HCT116 (cell line): Measurements from ENCODE around the gene CD3E. TPM values are rescaled to one million over a fixed set of nuclear protein-coding genes. Genes with fewer than 3 reads are reported as not detected.

ENCODE experiments used
- ATAC-seq: fragments of 200-7000 bp; cut with Tn5 transposase; 2 replicates; pipeline ENCODE4 v1.9.1; 2020; ENCODE audit warnings: mild to moderate bottlenecking, moderate library complexity
- BruUV-seq: library from RNA; stranded (reverse); fragments of 400-500 nt; replicated peaks from 2 replicates; lab custom pipeline; 2021; lab: Mats Ljungman, UMichigan
- CTCF ChIA-PET: fragments of 300-600 bp; sonication (Branson Sonifier 250); formaldehyde crosslinking; loops from one replicate; lab custom pipeline; 2021; ENCODE audit warnings: antibody characterized with exemption; lab: Charles Lee
- POLR2A ChIA-PET: fragments of 300-600, 350-600 bp; sonication (Branson Sonifier 250); formaldehyde crosslinking; loops from one replicate; lab custom pipeline; 2021; ENCODE audit warnings: antibody characterized with exemption; lab: Charles Lee
- RAD21 ChIA-PET, 2 experiments: fragments of 300-600 bp; sonication (Branson Sonifier 250); formaldehyde crosslinking; loops; one replicate each; lab custom pipeline; 2023; ENCODE audit warnings: low total read pairs in 2 of 2; ENCODE audit not compliant: uncharacterized antibody in 2 of 2, unreplicated experiment in 2 of 2, low non-redundant PET in 1 of 2; lab: Charles Lee
- DNase-seq: peaks from one replicate; pipeline ENCODE4 v3.0.0-alpha.2; 2010; ENCODE audit warnings: low read depth, low spot score
- H2AFZ ChIP-seq: fragments of 200-600 bp; shearing (Covaris generic), sonication (generic); 2 replicates; pipeline ENCODE4 v1.6.1; 2017; ENCODE audit warnings: low read depth, mixed run types, mixed read lengths, antibody characterized with exemption, low read length; ENCODE audit not compliant: poor library complexity, severe bottlenecking
- H3K27ac ChIP-seq: 2 replicates; pipeline ENCODE4 v1.5.1; 2012; ENCODE audit warnings: low read depth, low read length
- H3K27me3 ChIP-seq: fragments of 200-600 bp; sonication (generic); 2 replicates; pipeline ENCODE4 v1.6.1; 2016; ENCODE audit warnings: mixed run types, low read length, mixed read lengths; ENCODE audit not compliant: insufficient read depth
- H3K36me3 ChIP-seq, 2 experiments: fragments of 200-500 bp in 1 of 2; fragments of 200-600 bp in 1 of 2; sonication (Bioruptor generic) in 1 of 2; sonication (generic) in 1 of 2; 2 replicates each; pipeline versions ENCODE4 v1.5.1 to v1.6.1; 2014 to 2016; ENCODE audit warnings: low read length in 2 of 2, inconsistent platforms in 1 of 2, mixed read lengths in 1 of 2, mixed run types in 1 of 2; ENCODE audit not compliant: insufficient read depth in 2 of 2, control insufficient read depth in 1 of 2
- H3K4me1 ChIP-seq, 2 experiments: fragments of 200-600 bp in 1 of 2; sonication (generic) in 1 of 2; 2 replicates each; pipeline versions ENCODE4 v1.5.1 to v1.6.1; 2012 to 2017; ENCODE audit warnings: low read length in 2 of 2, inconsistent platforms in 1 of 2, mild to moderate bottlenecking in 1 of 2, mixed read lengths in 1 of 2, mixed run types in 1 of 2, moderate library complexity in 1 of 2; ENCODE audit not compliant: insufficient read depth in 2 of 2, control insufficient read depth in 1 of 2
- H3K4me2 ChIP-seq: fragments of 200-600 bp; sonication (generic); 2 replicates; pipeline ENCODE4 v1.6.1; 2017; ENCODE audit warnings: mixed run types, low read length, mixed read lengths
- H3K4me3 ChIP-seq, 2 experiments: fragments of 200-600 bp in 1 of 2; sonication (generic) in 1 of 2; replicated peaks in 1 of 2; 2 replicates each; pipeline ENCODE4 v1.5.1; 2011 to 2016; ENCODE audit warnings: low read length in 2 of 2, control low read depth in 1 of 2, low read depth in 1 of 2, mild to moderate bottlenecking in 1 of 2, mixed read lengths in 1 of 2, mixed run types in 1 of 2
- H3K79me2 ChIP-seq: fragments of 200-600 bp; sonication (generic); 2 replicates; pipeline ENCODE4 v1.6.1; 2017; ENCODE audit warnings: mild to moderate bottlenecking, mixed run types, low read length, moderate library complexity, mixed read lengths; ENCODE audit not compliant: insufficient read depth
- H3K9ac ChIP-seq: fragments of 200-600 bp; sonication (generic); 2 replicates; pipeline ENCODE4 v1.6.1; 2016; ENCODE audit warnings: low read length, mixed read lengths
- H3K9me2 ChIP-seq: fragments of 200-600 bp; sonication (generic), shearing (Covaris generic); 2 replicates; pipeline ENCODE4 v1.6.1; 2017; ENCODE audit warnings: mixed run types, mild to moderate bottlenecking, moderate library complexity; ENCODE audit not compliant: insufficient read depth
- H3K9me3 ChIP-seq, 2 experiments: fragments of 200-500 bp in 1 of 2; fragments of 200-600 bp in 1 of 2; sonication (Bioruptor generic) in 1 of 2; sonication (generic) in 1 of 2; 2 replicates each; pipeline ENCODE4 v1.6.1; 2014 to 2017; ENCODE audit warnings: low read length in 2 of 2, mixed read lengths in 2 of 2, inconsistent platforms in 1 of 2, low read depth in 1 of 2, mild to moderate bottlenecking in 1 of 2, mixed run types in 1 of 2, moderate library complexity in 1 of 2; ENCODE audit not compliant: control insufficient read depth in 1 of 2, insufficient read depth in 1 of 2
- H4K20me1 ChIP-seq: fragments of 200-600 bp; sonication (generic), shearing (Covaris generic); 2 replicates; pipeline ENCODE4 v1.6.1; 2017; ENCODE audit warnings: mixed run types, mild to moderate bottlenecking, moderate library complexity; ENCODE audit not compliant: insufficient read depth
- CBX3 ChIP-seq: IDR thresholded peaks from 2 replicates; pipeline ENCODE4 v1.6.1; 2012; ENCODE audit warnings: low read depth
- CEBPB ChIP-seq: IDR thresholded peaks from 2 replicates; pipeline ENCODE4 v1.6.1; 2012; ENCODE audit warnings: low read depth
- EGR1 ChIP-seq: IDR thresholded peaks from 2 replicates; pipeline ENCODE4 v1.6.1; 2012; ENCODE audit warnings: low read depth
- ELF1 ChIP-seq: IDR thresholded peaks from 2 replicates; pipeline ENCODE4 v1.6.1; 2012; ENCODE audit warnings: low read depth, borderline replicate concordance
- EZH2 ChIP-seq: fragments of 200-600 bp; sonication (generic); IDR thresholded peaks from 2 replicates; pipeline ENCODE4 v1.6.1; 2017; ENCODE audit warnings: antibody characterized with exemption, mixed run types
- EZH2phosphoT487 ChIP-seq: fragments of 200-600 bp; IDR thresholded peaks from 2 replicates; pipeline ENCODE4 v1.6.1; 2018; ENCODE audit warnings: antibody characterized with exemption, borderline replicate concordance
- FOSL1 ChIP-seq: IDR thresholded peaks from 2 replicates; pipeline ENCODE4 v1.6.1; 2012; ENCODE audit warnings: low read depth
- JUND ChIP-seq: IDR thresholded peaks from 2 replicates; pipeline ENCODE4 v1.6.1; 2012
- POLR2A ChIP-seq: IDR thresholded peaks from 2 replicates; pipeline ENCODE4 v1.7.0; 2011; ENCODE audit warnings: borderline replicate concordance; ENCODE audit not compliant: insufficient read depth, insufficient read length; ENCODE audit errors: extremely low read depth
- RAD21 ChIP-seq: IDR thresholded peaks from 2 replicates; pipeline ENCODE4 v1.6.1; 2012; ENCODE audit warnings: low read depth, mild to moderate bottlenecking
- SIN3A ChIP-seq: IDR thresholded peaks from 2 replicates; pipeline ENCODE4 v1.6.1; 2012; ENCODE audit warnings: low read depth
- SP1 ChIP-seq: IDR thresholded peaks from 2 replicates; pipeline ENCODE4 v1.6.1; 2012; ENCODE audit warnings: low read depth
- SRF ChIP-seq: IDR thresholded peaks from 2 replicates; pipeline ENCODE4 v1.6.1; 2012; ENCODE audit warnings: low read depth
- TCF7L2 ChIP-seq: IDR thresholded peaks from 2 replicates; pipeline ENCODE4 v1.7.0; 2011; ENCODE audit warnings: borderline replicate concordance, inconsistent platforms; ENCODE audit not compliant: insufficient read depth, insufficient read length; ENCODE audit errors: extremely low read depth
- YY1 ChIP-seq: IDR thresholded peaks from 2 replicates; pipeline ENCODE4 v1.6.1; 2011; ENCODE audit warnings: low read length, low read depth, moderate library complexity, mild to moderate bottlenecking; ENCODE audit not compliant: insufficient replicate concordance; ENCODE audit errors: extremely low read depth
- intact Hi-C: fragments of 100-400 bp; cut with micrococcal nuclease; formaldehyde crosslinking; loops from 2 replicates; pipeline ENCODE4 v1.10.0; 2022
- total RNA-seq: library from RNA; stranded (reverse); gene quantifications from one replicate; pipeline ENCODE4 v1.2.1, GENCODE V29; 2021; ENCODE audit not compliant: unreplicated experiment
- TF ChIP-seq, protein P1 (sequence below): IDR thresholded peaks from 2 replicates; pipeline ENCODE4 v1.6.1; 2012
- TF ChIP-seq, protein P2 (sequence below): IDR thresholded peaks from 2 replicates; pipeline ENCODE4 v1.6.1; 2012
- TF ChIP-seq, protein P3 (sequence below), 3 experiments: fragments of 200-600 bp in 1 of 3; sonication (generic) in 1 of 3; IDR thresholded peaks in 2 of 3; conservative IDR thresholded peaks in 1 of 3; 2 replicates each; pipeline ENCODE4 v1.5.1; 2012 to 2017; ENCODE audit warnings: low read depth in 2 of 3, low read length in 2 of 3, antibody characterized with exemption in 1 of 3, borderline replicate concordance in 1 of 3, control low read depth in 1 of 3, mild to moderate bottlenecking in 1 of 3, mixed read lengths in 1 of 3, mixed run types in 1 of 3, moderate library complexity in 1 of 3; ENCODE audit not compliant: insufficient read depth in 1 of 3
- TF ChIP-seq, protein P4 (sequence below): IDR thresholded peaks from 2 replicates; pipeline ENCODE4 v1.6.1; 2011; ENCODE audit warnings: mild to moderate bottlenecking, low read length, moderate library complexity; ENCODE audit not compliant: insufficient replicate concordance; ENCODE audit errors: extremely low read depth
- TF ChIP-seq, protein P5 (sequence below): IDR thresholded peaks from 2 replicates; pipeline ENCODE4 v1.6.1; 2012; ENCODE audit warnings: low read depth

Gene CD3E
- total RNA-seq, 1 experiment from 2014 or later = 0.79 TPM

DNA sequence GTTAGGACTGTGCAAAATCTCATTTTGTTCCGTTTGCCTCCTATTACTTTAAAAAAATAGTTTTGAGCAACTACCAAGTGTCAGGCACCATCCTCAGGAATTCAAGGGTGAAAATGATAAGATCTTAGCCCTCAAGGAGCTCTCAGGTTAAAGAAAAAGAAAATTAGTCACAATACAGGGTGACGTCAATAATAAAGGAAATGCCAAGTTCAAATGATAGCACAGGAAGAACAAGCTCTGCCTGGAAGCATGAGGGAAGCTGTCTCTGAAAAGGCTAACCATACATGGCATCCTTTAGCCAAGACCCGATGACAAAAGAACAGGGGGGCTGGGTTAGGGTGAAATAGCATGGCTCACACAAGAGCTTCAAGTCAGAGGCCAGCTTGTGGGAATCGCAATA is 29.4 kb upstream of the CD3E start:
- peaks cover 3 to 22% of the 10 kb centered on the region in 2 experiments; a peak in 3 of 4 replicates for H3K4me1 ChIP-seq

More for the DNA sequence above, 29.4 kb upstream of the CD3E start:
- no peaks in the 10 kb centered on the region for H4K20me1 ChIP-seq
- H3K79me2 ChIP-seq = no peaks in the 10 kb centered on the region
- no peak for ATAC-seq
- no peak overlapping the region for H2AFZ ChIP-seq
- TF ChIP-seq, protein P1, sequence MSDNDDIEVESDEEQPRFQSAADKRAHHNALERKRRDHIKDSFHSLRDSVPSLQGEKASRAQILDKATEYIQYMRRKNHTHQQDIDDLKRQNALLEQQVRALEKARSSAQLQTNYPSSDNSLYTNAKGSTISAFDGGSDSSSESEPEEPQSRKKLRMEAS = no peak
- TF ChIP-seq TCF7L2 = no peak
- no peak for TF ChIP-seq RAD21
- no peak for TF ChIP-seq POLR2A
- TF ChIP-seq FOSL1 = no peak
- TF ChIP-seq EZH2 = no peak
- no peak for TF ChIP-seq ELF1
- TF ChIP-seq, protein P2, sequence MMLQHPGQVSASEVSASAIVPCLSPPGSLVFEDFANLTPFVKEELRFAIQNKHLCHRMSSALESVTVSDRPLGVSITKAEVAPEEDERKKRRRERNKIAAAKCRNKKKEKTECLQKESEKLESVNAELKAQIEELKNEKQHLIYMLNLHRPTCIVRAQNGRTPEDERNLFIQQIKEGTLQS = no peak
- TF ChIP-seq EZH2phosphoT487 = no peak
- no peak for TF ChIP-seq SRF
- TF ChIP-seq SP1 = no peak
- TF ChIP-seq SIN3A = no peak
- TF ChIP-seq JUND = no peak
- TF ChIP-seq, protein P3, sequence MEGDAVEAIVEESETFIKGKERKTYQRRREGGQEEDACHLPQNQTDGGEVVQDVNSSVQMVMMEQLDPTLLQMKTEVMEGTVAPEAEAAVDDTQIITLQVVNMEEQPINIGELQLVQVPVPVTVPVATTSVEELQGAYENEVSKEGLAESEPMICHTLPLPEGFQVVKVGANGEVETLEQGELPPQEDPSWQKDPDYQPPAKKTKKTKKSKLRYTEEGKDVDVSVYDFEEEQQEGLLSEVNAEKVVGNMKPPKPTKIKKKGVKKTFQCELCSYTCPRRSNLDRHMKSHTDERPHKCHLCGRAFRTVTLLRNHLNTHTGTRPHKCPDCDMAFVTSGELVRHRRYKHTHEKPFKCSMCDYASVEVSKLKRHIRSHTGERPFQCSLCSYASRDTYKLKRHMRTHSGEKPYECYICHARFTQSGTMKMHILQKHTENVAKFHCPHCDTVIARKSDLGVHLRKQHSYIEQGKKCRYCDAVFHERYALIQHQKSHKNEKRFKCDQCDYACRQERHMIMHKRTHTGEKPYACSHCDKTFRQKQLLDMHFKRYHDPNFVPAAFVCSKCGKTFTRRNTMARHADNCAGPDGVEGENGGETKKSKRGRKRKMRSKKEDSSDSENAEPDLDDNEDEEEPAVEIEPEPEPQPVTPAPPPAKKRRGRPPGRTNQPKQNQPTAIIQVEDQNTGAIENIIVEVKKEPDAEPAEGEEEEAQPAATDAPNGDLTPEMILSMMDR (IDR thresholded peaks at IDR 0.05 in 2 of 3, conservative IDR thresholded peaks at IDR 0.05 in 1 of 3; ENCODE audit: borderline replicate concordance in 1 of 3, insufficient read depth in 1 of 3, low read depth in 2 of 3, low read length in 2 of 3) = no peak
- no peak for TF ChIP-seq EGR1
- TF ChIP-seq CEBPB = no peak
- TF ChIP-seq, protein P4, sequence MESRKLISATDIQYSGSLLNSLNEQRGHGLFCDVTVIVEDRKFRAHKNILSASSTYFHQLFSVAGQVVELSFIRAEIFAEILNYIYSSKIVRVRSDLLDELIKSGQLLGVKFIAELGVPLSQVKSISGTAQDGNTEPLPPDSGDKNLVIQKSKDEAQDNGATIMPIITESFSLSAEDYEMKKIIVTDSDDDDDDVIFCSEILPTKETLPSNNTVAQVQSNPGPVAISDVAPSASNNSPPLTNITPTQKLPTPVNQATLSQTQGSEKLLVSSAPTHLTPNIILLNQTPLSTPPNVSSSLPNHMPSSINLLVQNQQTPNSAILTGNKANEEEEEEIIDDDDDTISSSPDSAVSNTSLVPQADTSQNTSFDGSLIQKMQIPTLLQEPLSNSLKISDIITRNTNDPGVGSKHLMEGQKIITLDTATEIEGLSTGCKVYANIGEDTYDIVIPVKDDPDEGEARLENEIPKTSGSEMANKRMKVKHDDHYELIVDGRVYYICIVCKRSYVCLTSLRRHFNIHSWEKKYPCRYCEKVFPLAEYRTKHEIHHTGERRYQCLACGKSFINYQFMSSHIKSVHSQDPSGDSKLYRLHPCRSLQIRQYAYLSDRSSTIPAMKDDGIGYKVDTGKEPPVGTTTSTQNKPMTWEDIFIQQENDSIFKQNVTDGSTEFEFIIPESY = no peak
- TF ChIP-seq CBX3 = no peak
- no peak for TF ChIP-seq YY1
- TF ChIP-seq, protein P5, sequence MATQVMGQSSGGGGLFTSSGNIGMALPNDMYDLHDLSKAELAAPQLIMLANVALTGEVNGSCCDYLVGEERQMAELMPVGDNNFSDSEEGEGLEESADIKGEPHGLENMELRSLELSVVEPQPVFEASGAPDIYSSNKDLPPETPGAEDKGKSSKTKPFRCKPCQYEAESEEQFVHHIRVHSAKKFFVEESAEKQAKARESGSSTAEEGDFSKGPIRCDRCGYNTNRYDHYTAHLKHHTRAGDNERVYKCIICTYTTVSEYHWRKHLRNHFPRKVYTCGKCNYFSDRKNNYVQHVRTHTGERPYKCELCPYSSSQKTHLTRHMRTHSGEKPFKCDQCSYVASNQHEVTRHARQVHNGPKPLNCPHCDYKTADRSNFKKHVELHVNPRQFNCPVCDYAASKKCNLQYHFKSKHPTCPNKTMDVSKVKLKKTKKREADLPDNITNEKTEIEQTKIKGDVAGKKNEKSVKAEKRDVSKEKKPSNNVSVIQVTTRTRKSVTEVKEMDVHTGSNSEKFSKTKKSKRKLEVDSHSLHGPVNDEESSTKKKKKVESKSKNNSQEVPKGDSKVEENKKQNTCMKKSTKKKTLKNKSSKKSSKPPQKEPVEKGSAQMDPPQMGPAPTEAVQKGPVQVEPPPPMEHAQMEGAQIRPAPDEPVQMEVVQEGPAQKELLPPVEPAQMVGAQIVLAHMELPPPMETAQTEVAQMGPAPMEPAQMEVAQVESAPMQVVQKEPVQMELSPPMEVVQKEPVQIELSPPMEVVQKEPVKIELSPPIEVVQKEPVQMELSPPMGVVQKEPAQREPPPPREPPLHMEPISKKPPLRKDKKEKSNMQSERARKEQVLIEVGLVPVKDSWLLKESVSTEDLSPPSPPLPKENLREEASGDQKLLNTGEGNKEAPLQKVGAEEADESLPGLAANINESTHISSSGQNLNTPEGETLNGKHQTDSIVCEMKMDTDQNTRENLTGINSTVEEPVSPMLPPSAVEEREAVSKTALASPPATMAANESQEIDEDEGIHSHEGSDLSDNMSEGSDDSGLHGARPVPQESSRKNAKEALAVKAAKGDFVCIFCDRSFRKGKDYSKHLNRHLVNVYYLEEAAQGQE = no peak
- TF ChIP-seq, all 23 proteins: peak for 0
- H3K36me3 ChIP-seq = no peaks in the 10 kb centered on the region
- H3K4me3 ChIP-seq = no peak overlapping the region
- H3K9me2 ChIP-seq = no peaks in the 10 kb centered on the region
- no TSS peak for BruUV-seq
- no peak overlapping the region for H3K9ac ChIP-seq
- RAD21 ChIA-PET = no interaction called here
- H3K27ac ChIP-seq = no peak overlapping the region
- H3K4me2 ChIP-seq = no peak overlapping the region
- POLR2A ChIA-PET = interaction anchor here (1.1 kb wide), 1 partner anchor 11 kb away, joined by 3 read pairs; the partner anchor contains the start of gene MPZL2
- no peaks in the 10 kb centered on the region for H3K27me3 ChIP-seq
- CTCF ChIA-PET = no interaction called here
- DNase-seq = no peak
- intact Hi-C loops = no loop called here
- H3K9me3 ChIP-seq = no peaks in the 10 kb centered on the region
